Stimulated activated CD8-positive, alpha-beta memory T cell treated with anti-CD3 and anti-CD28 coated beads, Interleukin-4, amount 100 ng/mL, for 24 hours (primary cell): ENCODE measurements around the gene CDK5RAP2.

Experiments
- DNase-seq: peaks from one replicate; pipeline ENCODE4 v3.0.0-alpha.2; 2020; ENCODE audit warnings: low read depth

The CDK5RAP2 gene

GRCh38 chr9:120348951-120349429, 231.0 kb downstream of the CDK5RAP2 start:
- no peak for DNase-seq

DNA sequence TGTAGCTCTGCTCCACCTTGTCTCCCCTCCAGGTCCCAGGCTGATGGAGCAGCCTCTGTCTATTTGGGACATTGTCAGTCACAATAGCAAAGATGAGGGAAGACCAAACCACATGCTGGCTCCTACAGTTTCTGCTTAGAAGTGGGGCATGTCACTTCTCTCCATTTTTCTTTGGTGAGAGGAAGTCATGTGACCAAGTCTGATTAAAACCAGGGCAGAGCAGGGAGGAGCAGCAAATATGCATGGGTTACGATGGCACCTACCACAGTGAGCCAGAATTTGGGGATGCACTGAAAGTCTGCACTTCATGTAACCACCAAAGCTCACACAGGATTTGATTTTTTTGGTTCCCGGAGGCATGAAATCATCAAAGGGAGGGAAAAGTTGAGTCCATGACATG, 234.6 kb downstream of the CDK5RAP2 start:
- no peak for DNase-seq

- DNase-seq: no peak
These were observed 235.7 kb downstream of the CDK5RAP2 start for GRCh38 chr9:120344230-120344629.

DNA sequence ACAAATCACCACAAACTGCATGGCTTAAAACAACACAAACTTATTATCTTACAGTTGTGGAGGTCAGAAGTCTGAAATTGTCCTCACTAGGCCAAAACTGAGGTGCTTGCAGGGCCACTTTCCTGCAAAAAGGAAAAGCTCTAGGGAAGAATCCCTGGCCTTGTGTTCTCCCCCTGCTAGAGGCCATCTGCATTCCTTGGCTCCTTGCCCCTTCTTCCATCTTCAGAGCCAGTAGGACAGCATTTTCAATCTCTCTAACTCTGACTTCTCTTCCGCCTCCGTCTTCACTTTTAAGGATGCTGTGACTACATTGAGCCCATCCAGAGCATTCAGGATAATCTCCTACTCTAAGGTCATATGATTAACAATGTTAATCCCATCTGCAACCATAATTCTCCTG, 236.6 kb downstream of the CDK5RAP2 start:
- no peak for DNase-seq
